Kidney (tissue), 14 donors: ENCODE data around the gene SLC1A5. TPM values are rescaled to one million over a fixed set of nuclear protein-coding genes. Genes with fewer than 3 reads are reported as not detected.
A peak's percentile ranks its signal among the peaks of the same experiment; 100 is the strongest.

Experiments used
- DNase-seq, 5 donors: peaks; one replicate each; pipeline ENCODE4 v3.0.0-alpha.2; 2013 to 2020
- FAIRE-seq: peaks from 2 replicates; lab custom pipeline; 2012; peaks lifted over from hg19 to GRCh38; lab: Jason Lieb, UNC
- H3K27ac ChIP-seq, 2 donors: one replicate each; pipeline ENCODE4 v1.7.0; 2013; ENCODE audit warnings: low read depth in 2 of 2, low read length in 2 of 2, inconsistent platforms in 1 of 2
- H3K27me3 ChIP-seq: one replicate; pipeline ENCODE4 v1.7.1; 2013; ENCODE audit warnings: low read length, inconsistent platforms; ENCODE audit not compliant: control insufficient read depth, insufficient read depth
- H3K36me3 ChIP-seq, 3 donors: one replicate each; pipeline versions ENCODE4 v1.7.0 to v1.7.1; 2013; ENCODE audit warnings: low read length in 3 of 3, control low read depth in 1 of 3, inconsistent platforms in 1 of 3; ENCODE audit not compliant: insufficient read depth in 3 of 3, control insufficient read depth in 2 of 3
- H3K4me1 ChIP-seq, 3 donors: one replicate each; pipeline versions ENCODE4 v1.7.0 to v1.7.1; 2013; ENCODE audit warnings: low read length in 3 of 3, inconsistent platforms in 1 of 3, low read depth in 1 of 3; ENCODE audit not compliant: control insufficient read depth in 2 of 3, insufficient read depth in 2 of 3
- H3K4me3 ChIP-seq, 3 donors: one replicate each; pipeline versions ENCODE4 v1.7.0 to v1.8.1; 2013; ENCODE audit warnings: low read length in 3 of 3, control low read depth in 1 of 3, inconsistent platforms in 1 of 3
- H3K9ac ChIP-seq, 3 donors: one replicate each; pipeline versions ENCODE4 v1.7.0 to v1.7.1; 2013; ENCODE audit warnings: low read length in 3 of 3, control low read depth in 1 of 3, inconsistent platforms in 1 of 3
- H3K9me3 ChIP-seq, 3 donors: one replicate each; pipeline versions ENCODE4 v1.7.0 to v1.7.1; 2013; ENCODE audit warnings: low read length in 3 of 3, control low read depth in 1 of 3, inconsistent platforms in 1 of 3; ENCODE audit not compliant: control insufficient read depth in 2 of 3, insufficient read depth in 1 of 3
- intact Hi-C: fragments of 100-400 bp; cut with DNase I; formaldehyde crosslinking; loops from one replicate; pipeline ENCODE4 v1.11.1; 2022
- polyA plus RNA-seq: library from polyadenylated mRNA; stranded (reverse); fragments of 350-450 nt; fragmentation: Illumina TruSeq; extraction: RNeasy Lipid Tissue Mini Kit (QIAGEN cat#74804); gene quantifications from one replicate; pipeline ENCODE4 v1.2.3, GENCODE V29; 2014; ENCODE audit warnings: low read depth, low replicate concordance; ENCODE audit not compliant: insufficient read depth
- total RNA-seq: library from RNA; stranded (reverse); fragmentation: NEBNext Ultra II Directional; extraction: Animal tissue kit (Norgen Biotek cat#: 25700); gene quantifications from one replicate; pipeline ENCODE4 v1.2.1, GENCODE V29; 2021
- TF ChIP-seq, protein P1 (sequence below): IDR thresholded peaks from 3 replicates; pipeline ENCODE4 v1.5.1; 2012; ENCODE audit warnings: mild to moderate bottlenecking, moderate library complexity, borderline replicate concordance; ENCODE audit not compliant: insufficient read depth; ENCODE audit errors: extremely low read depth
- donor health status: control.
- donor health status: control.
- donor health status: control.
- donor health status: control.
- donor health status: control.
- donor health status: DM: yes; HTN: yes; CAD: no.
- donor health status: Normal renal cell carcinoma (clear cell type).

Gene SLC1A5
- total and polyA plus RNA-seq, 2 donors from 2014 or later = 42.1 to 93.9 TPM

DNA sequence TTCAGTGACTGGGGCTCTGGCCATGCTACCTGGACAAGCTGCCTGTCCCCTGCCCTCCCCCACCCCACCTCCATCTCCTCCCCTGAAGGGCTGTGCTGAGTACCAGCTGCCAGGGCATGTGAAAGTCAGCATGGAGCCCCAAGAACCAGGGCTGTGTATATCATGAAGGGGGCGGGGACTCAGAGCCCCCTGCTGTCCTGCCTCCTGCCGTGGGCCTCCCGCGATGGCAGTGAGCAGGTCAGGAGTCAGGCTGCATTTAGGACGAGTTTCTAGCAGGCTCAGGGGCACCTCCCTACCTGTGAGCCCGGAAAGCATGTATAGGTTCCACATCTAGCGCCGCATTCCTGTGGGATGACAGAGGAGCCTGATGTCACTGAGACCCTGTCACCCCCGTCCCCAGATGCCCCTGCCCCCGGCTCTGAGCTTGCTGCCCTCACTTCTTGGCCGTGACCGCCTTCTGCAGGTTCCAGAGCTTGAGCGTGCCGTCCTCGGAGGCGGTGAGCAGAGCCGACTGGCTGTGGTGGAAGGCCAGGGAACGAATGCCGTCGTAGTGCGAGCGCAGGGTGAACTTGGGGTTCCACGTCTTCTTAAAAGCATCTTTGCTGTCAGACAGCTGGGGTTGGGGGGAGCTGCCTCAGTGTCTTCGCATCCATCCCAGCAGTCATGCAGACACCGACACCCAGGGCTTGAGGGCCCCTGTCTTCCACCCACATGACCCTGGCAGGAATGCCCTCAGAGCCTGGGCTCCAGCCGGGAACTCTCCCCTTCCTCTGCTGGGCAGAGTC lies 63.2 kb downstream of the SLC1A5 start:
- intact Hi-C loops = no loop called here
- DNase-seq = peak in 1 of 5 donors; percentile 68
- Histone ChIP-seq H3K27ac (no peak overlapping the region), H3K4me3 (no peak overlapping the region), H3K36me3 (peaks cover 0 to 62% (median 29%) of the 10 kb centered on the region in 3 donors), H3K27me3 (no peaks in the 10 kb centered on the region), H3K9ac (no peak overlapping the region), H3K4me1 (peaks cover 0 to 7% (median 0%) of the 10 kb centered on the region in 3 donors), H3K9me3 (no peaks in the 10 kb centered on the region)
- FAIRE-seq = no peak
- TF ChIP-seq, protein P1, sequence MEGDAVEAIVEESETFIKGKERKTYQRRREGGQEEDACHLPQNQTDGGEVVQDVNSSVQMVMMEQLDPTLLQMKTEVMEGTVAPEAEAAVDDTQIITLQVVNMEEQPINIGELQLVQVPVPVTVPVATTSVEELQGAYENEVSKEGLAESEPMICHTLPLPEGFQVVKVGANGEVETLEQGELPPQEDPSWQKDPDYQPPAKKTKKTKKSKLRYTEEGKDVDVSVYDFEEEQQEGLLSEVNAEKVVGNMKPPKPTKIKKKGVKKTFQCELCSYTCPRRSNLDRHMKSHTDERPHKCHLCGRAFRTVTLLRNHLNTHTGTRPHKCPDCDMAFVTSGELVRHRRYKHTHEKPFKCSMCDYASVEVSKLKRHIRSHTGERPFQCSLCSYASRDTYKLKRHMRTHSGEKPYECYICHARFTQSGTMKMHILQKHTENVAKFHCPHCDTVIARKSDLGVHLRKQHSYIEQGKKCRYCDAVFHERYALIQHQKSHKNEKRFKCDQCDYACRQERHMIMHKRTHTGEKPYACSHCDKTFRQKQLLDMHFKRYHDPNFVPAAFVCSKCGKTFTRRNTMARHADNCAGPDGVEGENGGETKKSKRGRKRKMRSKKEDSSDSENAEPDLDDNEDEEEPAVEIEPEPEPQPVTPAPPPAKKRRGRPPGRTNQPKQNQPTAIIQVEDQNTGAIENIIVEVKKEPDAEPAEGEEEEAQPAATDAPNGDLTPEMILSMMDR = no peak

Other genes with a start within 250 kb of the SLC1A5 start
- gene CALM3, start 187.3 kb downstream of the SLC1A5 start, total RNA-seq = 217 TPM
- gene CALM3, start 187.3 kb downstream of the SLC1A5 start, polyA plus RNA-seq = 350 TPM
- 10.1 TPM for gene PTGIR, start 163.5 kb downstream of the SLC1A5 start, total RNA-seq
- gene PTGIR, start 163.5 kb downstream of the SLC1A5 start, polyA plus RNA-seq = 7.5 TPM
- not detected for gene GNG8, start 152.4 kb downstream of the SLC1A5 start, total RNA-seq
- gene GNG8, start 152.4 kb downstream of the SLC1A5 start, polyA plus RNA-seq = not detected
- gene DACT3, start 127.4 kb downstream of the SLC1A5 start, total RNA-seq = 10.4 TPM
- 5.4 TPM for gene DACT3, start 127.4 kb downstream of the SLC1A5 start, polyA plus RNA-seq
- 69.8 TPM for gene PRKD2, start 71.5 kb downstream of the SLC1A5 start, total RNA-seq
- gene PRKD2, start 71.5 kb downstream of the SLC1A5 start, polyA plus RNA-seq = 26.7 TPM
- 20.5 TPM for gene FKRP, start 42.5 kb downstream of the SLC1A5 start, total RNA-seq
- 11.8 TPM for gene FKRP, start 42.5 kb downstream of the SLC1A5 start, polyA plus RNA-seq
- 74.9 TPM for gene STRN4, start 42.1 kb downstream of the SLC1A5 start, total RNA-seq
- gene STRN4, start 42.1 kb downstream of the SLC1A5 start, polyA plus RNA-seq = 31.5 TPM
- gene AP2S1, start 62.3 kb upstream of the SLC1A5 start, total RNA-seq = 105 TPM
- 226 TPM for gene AP2S1, start 62.3 kb upstream of the SLC1A5 start, polyA plus RNA-seq
- gene ARHGAP35, start 72.4 kb upstream of the SLC1A5 start, total RNA-seq = 53.6 TPM
- gene ARHGAP35, start 72.4 kb upstream of the SLC1A5 start, polyA plus RNA-seq = 14.0 TPM
- 0.38 TPM for gene NPAS1, start 231.2 kb upstream of the SLC1A5 start, total RNA-seq
- 1.7 TPM for gene NPAS1, start 231.2 kb upstream of the SLC1A5 start, polyA plus RNA-seq